DND-41 (cell line): Measurements from ENCODE around the gene ZFP36.

Experiments
- EZH2 ChIP-seq: IDR thresholded peaks from 3 replicates; pipeline ENCODE4 v1.6.1; 2012; ENCODE audit warnings: borderline replicate concordance, low read depth, mild to moderate bottlenecking, moderate library complexity, low read length, inconsistent platforms; ENCODE audit not compliant: severe bottlenecking
- TF ChIP-seq, protein P1 (sequence below): IDR thresholded peaks from 2 replicates; pipeline ENCODE4 v1.5.1; 2012; ENCODE audit warnings: borderline replicate concordance, low read length, moderate library complexity, mild to moderate bottlenecking; ENCODE audit not compliant: poor library complexity, severe bottlenecking; ENCODE audit errors: extremely low read depth

DNA sequence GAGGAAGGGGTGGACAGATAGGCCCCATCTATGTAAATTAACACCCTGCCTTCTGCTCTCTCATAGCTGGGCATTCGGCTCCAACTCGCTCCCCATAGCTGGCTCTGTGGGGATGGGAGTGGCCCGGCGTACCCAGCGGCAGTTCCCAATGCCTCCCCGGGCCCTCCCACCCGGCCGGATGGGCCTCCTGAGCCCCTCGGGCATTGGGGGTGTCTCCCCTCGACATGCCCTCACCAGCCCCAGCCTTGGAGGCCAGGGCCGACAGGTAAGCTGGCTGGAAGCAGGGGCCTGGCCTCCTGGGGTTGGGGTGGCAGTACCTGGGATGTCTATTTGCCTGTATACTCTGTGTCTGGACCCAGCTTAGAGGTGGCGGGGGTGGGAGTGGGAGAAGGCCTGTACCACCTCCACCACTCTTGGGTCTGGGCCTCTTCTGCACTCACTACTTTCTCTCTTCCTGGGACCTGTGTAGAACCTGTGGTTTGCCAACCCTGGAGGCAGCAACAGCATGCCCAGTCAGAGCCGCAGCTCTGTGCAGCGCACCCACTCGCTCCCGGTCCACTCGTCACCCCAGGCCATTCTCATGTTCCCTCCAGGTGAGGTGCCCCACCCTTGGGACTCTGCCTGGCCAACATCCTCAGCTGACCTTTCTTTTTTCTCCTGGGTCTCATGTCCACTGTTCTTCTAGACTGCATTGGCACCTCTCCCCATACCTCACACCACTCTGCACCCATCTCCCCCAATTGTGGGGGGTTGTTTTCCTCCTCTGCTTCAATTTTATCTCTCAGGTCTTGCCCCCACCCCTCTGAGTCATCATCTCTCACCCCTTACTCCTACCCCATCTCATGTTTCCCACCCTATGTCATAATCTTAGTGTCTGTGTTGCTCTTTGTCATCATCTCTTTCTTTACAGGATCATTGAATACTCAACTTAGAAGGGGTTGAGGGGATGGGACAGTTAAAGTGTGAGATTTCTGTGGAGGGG lies 25.8 kb upstream of the ZFP36 start:
- TF ChIP-seq, protein P1, sequence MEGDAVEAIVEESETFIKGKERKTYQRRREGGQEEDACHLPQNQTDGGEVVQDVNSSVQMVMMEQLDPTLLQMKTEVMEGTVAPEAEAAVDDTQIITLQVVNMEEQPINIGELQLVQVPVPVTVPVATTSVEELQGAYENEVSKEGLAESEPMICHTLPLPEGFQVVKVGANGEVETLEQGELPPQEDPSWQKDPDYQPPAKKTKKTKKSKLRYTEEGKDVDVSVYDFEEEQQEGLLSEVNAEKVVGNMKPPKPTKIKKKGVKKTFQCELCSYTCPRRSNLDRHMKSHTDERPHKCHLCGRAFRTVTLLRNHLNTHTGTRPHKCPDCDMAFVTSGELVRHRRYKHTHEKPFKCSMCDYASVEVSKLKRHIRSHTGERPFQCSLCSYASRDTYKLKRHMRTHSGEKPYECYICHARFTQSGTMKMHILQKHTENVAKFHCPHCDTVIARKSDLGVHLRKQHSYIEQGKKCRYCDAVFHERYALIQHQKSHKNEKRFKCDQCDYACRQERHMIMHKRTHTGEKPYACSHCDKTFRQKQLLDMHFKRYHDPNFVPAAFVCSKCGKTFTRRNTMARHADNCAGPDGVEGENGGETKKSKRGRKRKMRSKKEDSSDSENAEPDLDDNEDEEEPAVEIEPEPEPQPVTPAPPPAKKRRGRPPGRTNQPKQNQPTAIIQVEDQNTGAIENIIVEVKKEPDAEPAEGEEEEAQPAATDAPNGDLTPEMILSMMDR, result no peak
- no peak for TF ChIP-seq EZH2
